Mucosa of rectum (tissue), 2 donors: ENCODE measurements around the gene CD82.
"Not testable (repeated sequence)": the region's sequence is repeated elsewhere in the genome, so short reads cannot be mapped to it uniquely, and the experiment has no call there.

Experiments used
- H3K27ac ChIP-seq, 2 donors: one replicate each; pipeline ENCODE4 v1.7.0; 2013; ENCODE audit warnings: inconsistent platforms in 2 of 2, low read depth in 2 of 2, low read length in 2 of 2
- H3K27me3 ChIP-seq, 2 donors: one replicate each; pipeline ENCODE4 v1.7.0; 2013; ENCODE audit warnings: low read length in 2 of 2; ENCODE audit not compliant: control insufficient read depth in 2 of 2, insufficient read depth in 2 of 2
- H3K36me3 ChIP-seq, 2 donors: one replicate each; pipeline ENCODE4 v1.7.0; 2013; ENCODE audit warnings: low read length in 2 of 2; ENCODE audit not compliant: control insufficient read depth in 2 of 2, insufficient read depth in 2 of 2
- H3K4me1 ChIP-seq, 2 donors: one replicate each; pipeline ENCODE4 v1.7.0; 2013; ENCODE audit warnings: low read length in 2 of 2, mild to moderate bottlenecking in 1 of 2; ENCODE audit not compliant: control insufficient read depth in 2 of 2, insufficient read depth in 2 of 2
- H3K4me3 ChIP-seq, 2 donors: one replicate each; pipeline ENCODE4 v1.7.0; 2013; ENCODE audit warnings: low read length in 2 of 2
- H3K9ac ChIP-seq, 2 donors: one replicate each; pipeline ENCODE4 v1.7.0; 2013; ENCODE audit warnings: low read length in 2 of 2, low read depth in 1 of 2, mild to moderate bottlenecking in 1 of 2
- H3K9me3 ChIP-seq, 2 donors: one replicate each; pipeline ENCODE4 v1.7.0; 2013; ENCODE audit warnings: low read length in 2 of 2; ENCODE audit not compliant: control insufficient read depth in 2 of 2
- donor health status: healthy.
- donor health status: Normal muscosa, but diverticular disease.

Gene CD82

DNA sequence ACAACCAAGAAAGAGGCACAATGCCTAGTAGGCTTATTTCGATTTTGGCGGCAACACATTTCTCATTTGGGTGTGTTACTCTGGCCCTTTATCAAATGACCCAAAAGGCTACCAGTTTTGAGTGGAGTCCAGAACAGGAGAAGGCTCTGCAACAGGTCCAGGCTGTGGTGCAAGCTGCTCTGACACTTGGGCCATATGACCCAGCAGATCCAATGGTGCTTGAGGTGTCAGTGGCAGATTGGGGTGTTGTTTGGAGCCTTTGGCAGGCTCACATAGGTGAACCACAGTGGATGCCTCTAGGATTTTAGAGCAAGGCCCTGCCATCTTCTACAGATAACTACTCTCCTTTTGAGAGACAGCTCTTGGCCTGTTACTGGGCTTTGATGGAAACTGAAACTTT, 17.9 kb upstream of the CD82 start:
- not testable (repeated sequence) for H3K9me3 ChIP-seq, H3K27ac ChIP-seq, H3K4me3 ChIP-seq, H3K27me3 ChIP-seq, H3K36me3 ChIP-seq, H3K4me1 ChIP-seq, H3K9ac ChIP-seq

DNA sequence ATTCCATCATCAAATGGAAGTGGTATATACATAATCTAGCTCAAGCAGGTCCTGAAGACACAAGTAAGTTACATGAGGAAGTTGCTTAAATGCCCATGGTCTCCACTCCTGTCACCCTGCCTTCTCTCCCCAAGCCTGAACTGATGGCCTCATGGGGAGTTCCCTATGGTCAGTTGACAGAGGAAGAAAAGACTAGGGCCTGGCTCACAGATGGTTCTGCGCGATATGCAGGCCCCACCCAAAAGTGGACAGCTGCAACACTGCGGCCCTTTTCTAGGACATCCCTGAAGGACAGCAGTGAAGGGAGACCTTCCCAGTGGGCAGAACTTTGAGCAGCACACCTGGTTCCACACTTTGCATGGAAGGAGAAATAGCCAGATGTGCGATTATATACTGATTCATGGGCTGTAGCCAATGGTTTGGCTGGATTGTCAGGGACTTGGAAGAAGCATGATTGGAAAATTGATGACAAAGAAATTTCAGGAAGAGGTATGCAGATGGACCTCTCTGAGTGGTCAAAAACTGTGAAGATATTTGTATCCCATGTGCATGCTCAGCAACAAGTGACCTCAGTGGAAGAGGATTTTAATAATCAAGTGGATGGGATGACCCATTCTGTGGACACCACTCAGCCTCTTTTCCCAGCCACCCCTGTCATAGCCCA, 17.3 kb upstream of the CD82 start:
- H3K27me3 ChIP-seq, result no peaks in the 10 kb centered on the region
- H3K4me3 ChIP-seq, result no peak overlapping the region
- H3K9me3 ChIP-seq, result no peaks in the 10 kb centered on the region
- no peak overlapping the region for H3K27ac ChIP-seq
- no peaks in the 10 kb centered on the region for H3K4me1 ChIP-seq
- H3K9ac ChIP-seq, result no peak overlapping the region
- H3K36me3 ChIP-seq, result no peaks in the 10 kb centered on the region

- not testable (repeated sequence) for H3K9ac ChIP-seq, H3K36me3 ChIP-seq, H3K4me1 ChIP-seq, H3K27me3 ChIP-seq, H3K4me3 ChIP-seq, H3K27ac ChIP-seq, H3K9me3 ChIP-seq
Measured at GRCh38 chr11:44548961-44549749, 16.3 kb upstream of the CD82 start.

- Histone ChIP-seq H3K27me3 (no peaks in the 10 kb centered on the region), H3K9me3 (no peaks in the 10 kb centered on the region), H3K4me3 (no peak overlapping the region), H3K36me3 (no peaks in the 10 kb centered on the region), H3K4me1 (no peaks in the 10 kb centered on the region), H3K27ac (no peak overlapping the region), H3K9ac (no peak overlapping the region)
Measured at GRCh38 chr11:44550123-44550522, 15.3 kb upstream of the CD82 start.

DNA sequence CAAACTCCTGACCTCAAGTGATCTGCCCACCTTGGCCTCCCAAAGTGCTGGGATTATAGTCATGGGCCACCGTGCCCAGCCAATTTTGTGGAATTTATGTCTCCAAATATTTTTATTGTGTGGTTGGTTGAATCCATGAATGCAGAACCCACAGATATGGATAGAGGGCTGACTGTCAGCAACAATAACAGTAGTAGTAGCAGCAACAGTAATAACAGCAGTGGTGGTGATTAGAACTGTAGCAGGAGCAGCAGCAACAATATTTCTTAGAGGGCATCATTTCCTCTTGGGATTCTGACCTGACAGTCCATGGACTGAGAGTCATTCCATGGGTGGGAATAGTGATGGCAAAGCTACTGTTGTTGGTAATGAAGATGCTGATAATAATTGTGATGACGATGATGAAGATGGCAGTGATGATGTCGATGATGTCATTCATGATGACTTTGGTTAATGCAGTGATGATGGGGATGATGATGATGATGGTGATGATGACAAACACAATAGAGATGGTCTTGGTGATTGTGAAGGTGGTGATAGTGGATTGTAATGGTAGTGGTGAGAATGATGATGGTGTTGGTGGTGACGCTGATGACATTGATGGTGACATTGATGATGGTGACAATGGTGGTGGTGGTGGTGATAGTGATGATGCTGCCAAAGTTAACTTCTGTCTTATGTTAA, 13.9 kb upstream of the CD82 start:
- Histone ChIP-seq H3K27ac (no peak overlapping the region), H3K9me3 (no peaks in the 10 kb centered on the region), H3K36me3 (no peaks in the 10 kb centered on the region), H3K4me1 (no peaks in the 10 kb centered on the region), H3K9ac (no peak overlapping the region), H3K27me3 (no peaks in the 10 kb centered on the region), H3K4me3 (no peak overlapping the region)

GRCh38 chr11:44555031-44555800, 10.2 kb upstream of the CD82 start:
- Histone ChIP-seq H3K4me1 (peaks cover 0 to 3% of the 10 kb centered on the region in 2 donors), H3K27ac (no peak overlapping the region), H3K27me3 (no peaks in the 10 kb centered on the region), H3K36me3 (no peaks in the 10 kb centered on the region), H3K9ac (no peak overlapping the region), H3K4me3 (no peak overlapping the region), H3K9me3 (no peaks in the 10 kb centered on the region)

DNA sequence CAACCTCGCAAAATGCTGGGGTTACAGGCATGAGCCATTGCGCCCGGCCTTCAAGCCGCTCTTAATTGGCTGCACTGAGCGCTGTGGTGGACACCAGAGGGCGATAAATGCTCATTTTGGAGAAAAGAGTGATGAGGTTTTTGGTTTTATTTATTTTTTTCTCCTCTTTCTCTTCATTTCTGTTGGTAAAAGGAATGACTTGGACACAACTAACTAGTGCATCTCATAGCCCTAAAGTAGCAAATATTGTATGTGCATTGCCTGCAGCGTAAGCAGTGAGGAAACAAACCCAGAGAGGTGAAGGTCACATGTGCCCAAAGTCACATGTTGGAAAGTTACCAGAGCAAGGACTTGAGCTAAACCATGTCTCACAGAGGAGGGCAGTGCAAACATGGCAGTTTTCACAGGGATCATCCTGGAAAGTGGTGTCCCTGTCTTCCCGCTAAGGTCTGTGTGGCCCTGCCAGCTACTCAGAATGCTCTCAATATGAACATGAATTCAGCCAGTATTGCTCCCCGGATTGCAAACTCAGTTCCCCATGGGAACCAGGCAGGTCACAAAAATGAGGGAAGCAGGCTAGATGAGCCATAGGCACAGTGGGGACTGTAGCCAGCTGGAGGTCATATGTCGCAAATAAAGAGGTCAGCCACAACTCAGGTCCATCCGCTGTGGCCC, 8.6 kb upstream of the CD82 start:
- no peak overlapping the region for H3K4me3 ChIP-seq
- no peaks in the 10 kb centered on the region for H3K36me3 ChIP-seq
- no peaks in the 10 kb centered on the region for H3K27me3 ChIP-seq
- no peak overlapping the region for H3K9ac ChIP-seq
- peaks cover 0 to 3% of the 10 kb centered on the region in 2 donors for H3K4me1 ChIP-seq
- no peak overlapping the region for H3K27ac ChIP-seq
- H3K9me3 ChIP-seq, result no peaks in the 10 kb centered on the region

GRCh38 chr11:44557464-44557863, 8.0 kb upstream of the CD82 start:
- Histone ChIP-seq H3K4me1 (peaks cover 0 to 3% of the 10 kb centered on the region in 2 donors), H3K4me3 (no peak overlapping the region), H3K36me3 (no peaks in the 10 kb centered on the region), H3K27me3 (no peaks in the 10 kb centered on the region), H3K27ac (no peak overlapping the region), H3K9ac (no peak overlapping the region), H3K9me3 (no peaks in the 10 kb centered on the region)

GRCh38 chr11:44559207-44559939, 6.1 kb upstream of the CD82 start:
- Histone ChIP-seq H3K27me3 (no peaks in the 10 kb centered on the region), H3K9me3 (no peaks in the 10 kb centered on the region), H3K27ac (no peak overlapping the region), H3K4me3 (no peak overlapping the region), H3K9ac (no peak overlapping the region), H3K4me1 (peaks cover 5 to 6% of the 10 kb centered on the region in 2 donors), H3K36me3 (no peaks in the 10 kb centered on the region)
